Natural killer cell treated with Interleukin-12 subunit alpha and Interleukin-12 subunit beta and Interleukin-15 and Interleukin-18, amount 100 ng/mL, for 72 hours (primary cell): ENCODE data around the gene PPFIBP1. TPM values are rescaled to one million over a fixed set of nuclear protein-coding genes. Genes with fewer than 3 reads are reported as not detected.

ENCODE experiments used
- total RNA-seq, 2 donors: library from RNA; stranded (reverse); gene quantifications; one replicate each; pipeline ENCODE4 v1.2.3, GENCODE V29; 2022

Gene PPFIBP1
- total RNA-seq, 2 donors from 2014 or later = 9.0 to 12.9 TPM

Other genes starting within 250 kb of the PPFIBP1 start
- 10 to 100 TPM; 26.0 to 34.1 TPM for gene BMAL2, start 191.4 kb upstream of the PPFIBP1 start, total RNA-seq
- gene SMCO2, start 77.5 kb upstream of the PPFIBP1 start, total RNA-seq = 1 to 10 TPM; 1.0 to 1.1 TPM
- gene REP15, start 172.2 kb downstream of the PPFIBP1 start, total RNA-seq = under 1 TPM; 0.26 to 0.56 TPM
- gene MRPS35, start 186.6 kb downstream of the PPFIBP1 start, total RNA-seq = 10 to 100 TPM; 37.4 to 48.1 TPM